GM12875 (cell line): ENCODE measurements around the gene TRERF1.
"Not testable (repeated sequence)": the region's sequence is repeated elsewhere in the genome, so short reads cannot be mapped to it uniquely, and the experiment has no call there.

Experiments
- H3K4me3 ChIP-seq: one replicate; pipeline ENCODE4 v1.5.1; 2011; ENCODE audit warnings: low read depth, low read length, control low read depth
- TF ChIP-seq, protein P1 (sequence below): IDR thresholded peaks from 2 replicates; pipeline ENCODE4 v1.5.1; 2011; ENCODE audit warnings: low read depth, mild to moderate bottlenecking, control low read depth, inconsistent platforms, low read length, moderate library complexity, borderline replicate concordance; ENCODE audit not compliant: insufficient read depth

TRERF1 gene

DNA sequence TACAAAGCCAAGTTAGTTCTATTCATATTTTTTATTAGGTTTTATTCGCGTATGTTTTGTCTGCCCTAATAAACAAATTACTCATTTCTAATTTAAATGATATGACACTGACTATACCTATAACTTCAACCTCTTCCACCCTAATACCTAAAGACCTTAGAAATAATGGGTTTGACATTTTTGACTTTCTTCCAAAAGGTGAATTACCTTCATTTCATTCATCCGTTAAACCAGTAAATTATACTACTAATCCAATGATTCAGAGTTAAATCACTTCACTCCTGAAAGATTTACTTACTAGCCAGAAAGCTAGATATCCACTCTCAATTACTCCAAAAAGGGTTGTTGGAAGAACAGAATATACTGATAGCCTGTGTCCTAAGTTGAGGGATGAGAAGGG is 239.3 kb downstream of the TRERF1 start:
- TF ChIP-seq, protein P1, sequence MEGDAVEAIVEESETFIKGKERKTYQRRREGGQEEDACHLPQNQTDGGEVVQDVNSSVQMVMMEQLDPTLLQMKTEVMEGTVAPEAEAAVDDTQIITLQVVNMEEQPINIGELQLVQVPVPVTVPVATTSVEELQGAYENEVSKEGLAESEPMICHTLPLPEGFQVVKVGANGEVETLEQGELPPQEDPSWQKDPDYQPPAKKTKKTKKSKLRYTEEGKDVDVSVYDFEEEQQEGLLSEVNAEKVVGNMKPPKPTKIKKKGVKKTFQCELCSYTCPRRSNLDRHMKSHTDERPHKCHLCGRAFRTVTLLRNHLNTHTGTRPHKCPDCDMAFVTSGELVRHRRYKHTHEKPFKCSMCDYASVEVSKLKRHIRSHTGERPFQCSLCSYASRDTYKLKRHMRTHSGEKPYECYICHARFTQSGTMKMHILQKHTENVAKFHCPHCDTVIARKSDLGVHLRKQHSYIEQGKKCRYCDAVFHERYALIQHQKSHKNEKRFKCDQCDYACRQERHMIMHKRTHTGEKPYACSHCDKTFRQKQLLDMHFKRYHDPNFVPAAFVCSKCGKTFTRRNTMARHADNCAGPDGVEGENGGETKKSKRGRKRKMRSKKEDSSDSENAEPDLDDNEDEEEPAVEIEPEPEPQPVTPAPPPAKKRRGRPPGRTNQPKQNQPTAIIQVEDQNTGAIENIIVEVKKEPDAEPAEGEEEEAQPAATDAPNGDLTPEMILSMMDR: no peak
- no peak overlapping the region for H3K4me3 ChIP-seq

DNA sequence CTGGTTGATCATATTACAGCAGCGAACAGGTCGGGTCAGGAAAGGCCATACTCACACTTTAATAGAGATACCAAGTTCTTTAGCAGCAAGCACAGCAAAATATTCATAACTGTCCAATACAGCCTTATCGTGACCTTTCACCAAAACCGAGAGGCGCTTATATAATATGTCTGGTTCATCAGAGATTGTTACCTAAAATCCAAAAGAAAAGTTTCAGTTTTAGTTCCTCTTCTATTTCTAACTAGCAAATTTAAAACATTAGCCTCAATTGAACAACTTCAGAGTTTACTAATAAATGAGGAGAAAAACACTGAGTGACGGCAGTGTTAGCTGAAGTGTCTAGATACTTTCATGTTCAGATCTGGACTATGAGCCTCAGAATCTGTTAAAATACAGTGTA is 240.0 kb downstream of the TRERF1 start:
- TF ChIP-seq, protein P1: no peak
- no peak overlapping the region for H3K4me3 ChIP-seq

DNA sequence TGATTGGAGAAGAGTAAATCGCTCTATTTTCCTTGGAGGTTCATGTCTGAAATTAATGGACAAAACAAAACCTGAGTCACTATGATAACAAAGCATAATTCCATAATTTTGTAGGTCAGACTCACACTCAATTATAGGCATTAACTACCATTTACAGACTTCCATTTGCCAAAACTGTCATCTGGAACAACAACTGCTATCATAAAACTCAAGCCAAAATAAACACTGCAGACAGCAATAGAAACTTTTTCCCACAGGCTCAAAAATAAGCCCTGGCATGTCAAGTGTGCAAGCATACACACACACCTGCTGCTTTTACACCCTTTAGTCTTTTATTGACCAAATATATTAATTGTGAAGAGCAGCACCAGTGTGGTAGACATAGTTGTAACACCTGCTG is 241.2 kb downstream of the TRERF1 start:
- H3K4me3 ChIP-seq: no peak overlapping the region
- TF ChIP-seq, protein P1: no peak

DNA sequence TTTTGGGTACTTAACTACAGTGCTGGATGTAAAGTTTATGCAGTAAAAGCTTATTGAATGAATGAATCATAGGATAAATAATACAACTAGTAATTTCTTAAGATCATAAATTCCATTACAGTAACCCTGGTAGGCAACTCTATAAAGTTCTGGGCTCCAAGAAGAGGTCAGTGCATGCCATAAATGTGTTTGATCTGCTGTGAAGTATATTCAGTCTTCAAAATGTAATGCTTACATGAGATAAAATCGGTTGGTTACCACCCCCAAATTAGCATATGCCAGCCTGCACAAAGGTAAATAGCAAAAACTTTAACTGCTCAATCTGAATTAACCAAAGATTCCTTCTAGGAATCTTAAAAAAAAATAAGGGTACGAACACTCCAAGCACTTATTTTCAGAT is 244.2 kb downstream of the TRERF1 start:
- H3K4me3 ChIP-seq: not testable (repeated sequence)

DNA sequence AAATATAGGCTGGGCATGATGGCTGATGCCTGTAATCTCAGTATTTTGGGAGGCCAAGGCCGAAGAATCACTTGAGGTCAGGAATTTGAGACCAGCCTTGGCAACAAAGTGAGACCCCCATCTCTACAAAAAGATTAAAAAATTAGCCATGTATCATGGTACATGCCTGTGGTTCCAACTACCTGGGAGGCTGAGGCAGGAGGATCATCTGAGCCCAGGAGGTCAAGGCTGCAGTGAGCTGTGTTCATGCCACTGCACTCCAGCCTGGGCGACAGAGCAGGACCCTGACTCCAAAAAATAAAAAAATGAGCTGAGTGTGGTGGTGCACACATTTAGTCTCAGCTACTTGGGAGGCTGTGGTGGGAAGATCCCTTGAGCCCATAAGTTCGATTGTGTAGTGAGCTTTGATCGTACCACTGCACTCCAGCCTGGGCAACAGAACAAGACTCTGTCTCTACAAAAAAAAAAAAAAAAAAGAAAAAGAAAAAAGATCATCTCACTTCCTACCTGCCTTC is 246.9 kb downstream of the TRERF1 start:
- H3K4me3 ChIP-seq: no peak overlapping the region
- TF ChIP-seq, protein P1: no peak

DNA sequence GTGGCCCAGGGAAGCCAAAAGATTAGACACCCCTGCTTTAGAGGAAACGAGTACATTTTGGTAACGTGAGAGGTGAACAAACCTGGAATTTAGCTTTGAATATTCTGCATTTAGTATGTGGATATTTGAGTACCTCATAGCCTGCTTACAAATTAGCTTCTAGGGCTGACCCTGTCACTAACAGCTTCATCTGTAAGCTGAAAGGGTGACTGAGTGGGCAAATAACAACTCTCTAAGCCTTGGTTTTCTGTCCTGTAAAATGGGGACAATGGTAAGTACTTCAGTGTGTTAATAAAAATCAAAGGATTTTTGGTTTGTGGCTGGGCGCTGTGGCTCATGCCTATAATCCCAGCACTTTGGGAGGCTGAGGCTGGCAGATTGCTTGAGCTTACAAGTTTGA is 248.5 kb downstream of the TRERF1 start:
- H3K4me3 ChIP-seq: no peak overlapping the region
- TF ChIP-seq, protein P1: no peak

DNA sequence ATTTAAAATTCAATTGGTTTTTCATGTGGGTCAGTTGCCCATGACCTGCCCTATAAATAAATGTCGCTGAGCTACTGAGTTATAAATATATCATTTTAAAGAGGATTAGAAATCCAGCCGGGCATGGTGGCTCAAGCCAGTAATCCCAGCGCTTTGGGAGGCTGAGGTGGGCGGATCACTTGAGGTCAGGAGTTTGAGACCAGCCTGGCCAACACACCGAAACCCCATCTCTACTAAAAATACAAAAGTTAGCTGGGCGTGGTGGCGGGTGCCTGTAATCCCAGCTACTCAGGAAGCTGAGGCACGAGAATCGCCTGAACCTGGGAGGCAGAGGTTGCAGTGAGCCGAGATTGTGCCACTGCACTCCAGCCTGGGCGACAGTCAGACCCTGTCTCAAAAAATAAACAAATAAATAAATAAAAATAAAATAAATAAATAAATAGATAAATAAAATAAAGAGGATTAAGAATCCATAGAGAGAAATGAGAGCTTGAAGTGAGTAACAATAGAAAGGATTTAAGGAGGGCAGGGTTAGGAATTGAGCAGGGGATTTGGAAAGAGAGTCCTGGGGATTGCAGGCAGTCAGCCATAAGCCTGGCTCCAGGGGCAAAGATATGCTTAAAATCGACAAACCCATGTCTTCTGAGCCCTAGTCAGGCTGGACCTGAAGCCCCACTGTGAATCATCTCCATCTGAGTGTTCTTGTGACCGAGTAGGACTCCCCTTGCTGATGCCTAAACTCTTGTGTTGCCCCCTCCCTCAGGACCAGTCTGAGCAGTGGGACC is 249.4 kb downstream of the TRERF1 start:
- H3K4me3 ChIP-seq: not testable (repeated sequence)

DNA sequence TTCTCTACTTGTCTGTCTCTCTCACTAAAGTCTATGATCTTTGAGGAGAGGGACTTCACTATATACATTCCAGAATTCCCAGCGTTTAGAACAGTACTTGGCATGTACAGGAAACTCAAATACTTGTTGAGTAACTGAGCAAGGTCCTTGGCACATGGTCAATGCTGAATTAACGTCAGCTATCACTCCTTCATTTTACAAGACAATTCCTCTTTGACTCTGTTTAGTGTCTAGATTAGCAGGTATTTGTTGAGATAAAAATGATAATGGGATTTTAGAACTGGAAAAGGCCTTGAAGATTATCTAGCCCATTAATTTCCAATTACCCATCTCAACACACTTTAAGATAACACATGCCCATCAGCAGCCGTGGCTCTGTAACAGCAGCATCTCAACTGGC is 250.3 kb downstream of the TRERF1 start:
- TF ChIP-seq, protein P1: no peak

More for the DNA sequence above, 250.3 kb downstream of the TRERF1 start:
- no peak overlapping the region for H3K4me3 ChIP-seq
